Measurements from ENCODE around the gene SNHG17. TPM values are rescaled to one million over a fixed set of nuclear protein-coding genes. Genes with fewer than 3 reads are reported as not detected.

SNHG17 gene
- total and polyA plus RNA-seq, 9 of the 15 experiments (the other 6 are each of a cell fraction or from before 2014, with no cell fraction given), result 29.8 to 106 (median 57.7) TPM

DNA sequence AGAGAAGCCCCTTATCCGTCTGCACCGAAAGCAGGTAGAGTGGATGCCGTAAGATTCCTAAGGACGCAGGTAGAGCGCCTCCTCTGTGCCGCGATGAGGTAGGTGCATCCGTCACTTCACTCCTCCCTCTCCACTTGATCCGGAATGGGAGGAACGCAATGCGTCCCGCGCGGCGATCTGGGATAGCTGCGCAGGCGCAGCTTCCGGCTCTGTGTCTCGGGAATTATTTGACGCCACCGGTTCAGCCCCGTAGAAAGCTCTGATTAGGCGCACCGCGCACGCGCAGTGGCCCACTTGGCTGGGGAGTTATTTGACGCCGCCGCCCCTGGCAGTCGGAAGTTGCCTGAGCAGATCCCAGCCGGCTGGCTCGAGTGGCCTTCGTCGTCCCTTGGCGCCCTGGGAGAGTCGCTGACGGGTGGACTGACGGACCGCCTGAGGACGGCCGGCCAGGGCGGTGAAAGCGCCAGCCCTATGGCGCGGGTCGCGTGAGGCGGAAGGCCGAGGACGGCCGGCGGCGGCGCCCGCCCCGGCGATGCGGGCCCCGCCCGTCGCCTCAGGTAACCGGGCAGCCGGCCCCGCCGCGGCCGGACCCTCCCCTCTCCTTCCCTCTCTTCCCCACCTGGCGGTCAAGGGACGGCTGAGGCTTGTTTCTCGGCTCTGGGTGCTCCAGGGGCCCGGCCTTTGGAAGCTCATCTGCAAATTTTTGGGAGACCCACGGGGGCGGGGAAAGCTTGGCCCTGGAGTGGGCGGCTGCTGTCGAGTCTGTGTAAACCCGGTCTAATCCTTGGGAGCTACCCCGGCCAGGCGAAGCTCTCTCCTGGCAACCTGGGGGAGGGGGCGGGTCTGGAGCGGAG lies 37.6 kb upstream of the SNHG17 start, which contains the start of gene RALGAPB (continued):
- TF ChIP-seq, protein P1, sequence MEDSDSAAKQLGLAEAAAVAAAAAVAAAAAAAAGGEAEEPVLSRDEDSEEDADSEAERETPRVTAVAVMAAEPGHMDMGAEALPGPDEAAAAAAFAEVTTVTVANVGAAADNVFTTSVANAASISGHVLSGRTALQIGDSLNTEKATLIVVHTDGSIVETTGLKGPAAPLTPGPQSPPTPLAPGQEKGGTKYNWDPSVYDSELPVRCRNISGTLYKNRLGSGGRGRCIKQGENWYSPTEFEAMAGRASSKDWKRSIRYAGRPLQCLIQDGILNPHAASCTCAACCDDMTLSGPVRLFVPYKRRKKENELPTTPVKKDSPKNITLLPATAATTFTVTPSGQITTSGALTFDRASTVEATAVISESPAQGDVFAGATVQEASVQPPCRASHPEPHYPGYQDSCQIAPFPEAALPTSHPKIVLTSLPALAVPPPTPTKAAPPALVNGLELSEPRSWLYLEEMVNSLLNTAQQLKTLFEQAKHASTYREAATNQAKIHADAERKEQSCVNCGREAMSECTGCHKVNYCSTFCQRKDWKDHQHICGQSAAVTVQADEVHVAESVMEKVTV (CRISPR knock-in tag; IDR thresholded peaks at IDR 0.05), result peak; percentile 24; the same call in 1 of the 2 replicates
- TF ChIP-seq, protein P2, sequence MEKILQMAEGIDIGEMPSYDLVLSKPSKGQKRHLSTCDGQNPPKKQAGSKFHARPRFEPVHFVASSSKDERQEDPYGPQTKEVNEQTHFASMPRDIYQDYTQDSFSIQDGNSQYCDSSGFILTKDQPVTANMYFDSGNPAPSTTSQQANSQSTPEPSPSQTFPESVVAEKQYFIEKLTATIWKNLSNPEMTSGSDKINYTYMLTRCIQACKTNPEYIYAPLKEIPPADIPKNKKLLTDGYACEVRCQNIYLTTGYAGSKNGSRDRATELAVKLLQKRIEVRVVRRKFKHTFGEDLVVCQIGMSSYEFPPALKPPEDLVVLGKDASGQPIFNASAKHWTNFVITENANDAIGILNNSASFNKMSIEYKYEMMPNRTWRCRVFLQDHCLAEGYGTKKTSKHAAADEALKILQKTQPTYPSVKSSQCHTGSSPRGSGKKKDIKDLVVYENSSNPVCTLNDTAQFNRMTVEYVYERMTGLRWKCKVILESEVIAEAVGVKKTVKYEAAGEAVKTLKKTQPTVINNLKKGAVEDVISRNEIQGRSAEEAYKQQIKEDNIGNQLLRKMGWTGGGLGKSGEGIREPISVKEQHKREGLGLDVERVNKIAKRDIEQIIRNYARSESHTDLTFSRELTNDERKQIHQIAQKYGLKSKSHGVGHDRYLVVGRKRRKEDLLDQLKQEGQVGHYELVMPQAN (IDR thresholded peaks at IDR 0.05; ENCODE audit: borderline replicate concordance), result no peak

DNA sequence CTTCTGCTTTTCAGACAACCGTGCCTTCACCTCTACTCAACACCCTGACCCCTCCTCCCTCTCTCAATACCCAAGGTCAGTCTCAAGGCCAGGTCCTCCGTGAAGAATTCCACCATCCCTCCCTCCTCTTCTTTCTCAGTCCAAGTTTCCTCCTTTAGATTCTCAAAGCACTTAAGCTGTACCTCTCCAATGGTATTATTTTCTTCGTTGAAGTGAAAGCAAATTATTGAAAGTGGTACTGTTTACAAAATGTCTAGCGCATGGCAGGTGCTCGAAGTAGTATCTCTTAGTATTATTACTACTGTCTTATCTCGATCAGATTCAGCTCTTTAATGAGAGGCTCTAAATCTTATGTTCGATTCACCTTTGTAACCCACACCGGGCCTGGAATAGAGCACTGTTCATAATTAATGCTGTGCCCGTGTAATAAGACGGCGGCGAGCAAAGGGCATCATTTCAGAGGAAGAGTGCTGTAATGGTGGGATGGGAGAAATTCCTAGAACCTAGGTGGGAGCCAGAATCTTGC lies 36.9 kb upstream of the SNHG17 start:
- POLR2A ChIA-PET, result interaction anchor here (0.6 to 2.8 kb wide), 9 partner anchors 11 to 48 kb away, joined by 3 to 21 read pairs (median 5); partner anchors contain the start of gene SNHG17
- peak overlapping the region; percentile 96 for H3K4me3 ChIP-seq
- peak overlapping the region; percentile 25; the same call in 2 of the 3 replicates for H3K27ac ChIP-seq (ENCODE audit: extremely low read depth, low read depth, low read length)
- peaks cover 43% of the 10 kb centered on the region for H3K79me2 ChIP-seq (ENCODE audit: control insufficient read depth, insufficient read depth, low read length)
- no peaks in the 10 kb centered on the region for H3K9me1 ChIP-seq (ENCODE audit: control insufficient read depth, insufficient read depth, low read length)
- H3K36me3 ChIP-seq (ENCODE audit: control insufficient read depth, insufficient read depth, low read length), result 0 out of 3 replicates have a peak, but pooled peaks cover 4% of the 10 kb centered on the region
- H2AFZ ChIP-seq (ENCODE audit: low read depth, low read length), result peak overlapping the region; percentile 99
- peak overlapping the region; percentile 92 for H3K4me2 ChIP-seq (ENCODE audit: insufficient read depth, low read length)
- CTCF ChIA-PET (ENCODE audit: low intra/inter-chr PET ratio), result interaction anchor here (0.8 to 1.7 kb wide), 3 partner anchors 26 to 135 kb away, joined by 3 to 7 read pairs (median 6); partner anchors contain the start of gene SNHG17
- no peaks in the 10 kb centered on the region for H3K9me3 ChIP-seq (replicated peaks; ENCODE audit: control insufficient read depth, insufficient read depth, low read depth, low read length)
- peaks cover 10 to 16% of the 10 kb centered on the region in 2 experiments; a peak in 4 of 5 replicates for H3K4me1 ChIP-seq (replicated peaks in 1 of 2; ENCODE audit: control insufficient read depth in 2 of 2, insufficient read depth in 2 of 2, low read length in 2 of 2)
- peaks cover 5% of the 10 kb centered on the region; the same call in 1 of the 2 replicates for H4K20me1 ChIP-seq (replicated peaks; ENCODE audit: control insufficient read depth, insufficient read depth, low read length)
- no peak for DNase-seq (ENCODE audit: extremely low read depth in 1 of 4, low spot score in 3 of 4)
- intact Hi-C loops (cut with micrococcal nuclease) (loop anchor here (2.0 to 5.0 kb wide), 2 partner anchors 19 to 35 kb away; partner anchors contain the start of gene SNHG17), in situ Hi-C loops (cut with MboI) (no loop called here)
- no peak for FAIRE-seq
- no peaks in the 10 kb centered on the region for H3K27me3 ChIP-seq (ENCODE audit: control insufficient read depth in 2 of 2, insufficient read depth in 2 of 2, low read length in 2 of 2)
- ATAC-seq, result peak; percentile 7; the same call in 2 of the 3 replicates
- H3K9ac ChIP-seq (ENCODE audit: insufficient read depth in 1 of 2, low read depth in 2 of 2, low read length in 2 of 2), result peak overlapping the region; percentile 40 to 95
- BruUV-seq (replicated peaks), result TSS peak; percentile 82
- WGBS (ENCODE audit: insufficient coverage, low coverage, missing lambda C conversion rate), result 33% methylated on average over 12 of the region's 12 CpGs
- TF ChIP-seq FOXP1 (CRISPR knock-in tag; IDR thresholded peaks at IDR 0.05) (0 out of 2 replicates have a peak, but pooled peaks have one; percentile 3), SIX5 (IDR thresholded peaks at IDR 0.05; ENCODE audit: borderline replicate concordance in 1 of 2, insufficient read depth in 1 of 2, low read depth in 1 of 2, low read length in 2 of 2) (no peak), PCBP2 (IDR thresholded peaks at IDR 0.05; ENCODE audit: low read depth, low read length, poor library complexity, severe bottlenecking) (no peak), NONO (IDR thresholded peaks at IDR 0.05; ENCODE audit: low read depth in 2 of 2, low read length in 1 of 2) (peak in 1 of 2 experiments; percentile 6; a peak in 1 of 4 replicates), ZNF764 (CRISPR knock-in tag; IDR thresholded peaks at IDR 0.05; ENCODE audit: low read depth) (no peak)
- TF ChIP-seq, protein P3, sequence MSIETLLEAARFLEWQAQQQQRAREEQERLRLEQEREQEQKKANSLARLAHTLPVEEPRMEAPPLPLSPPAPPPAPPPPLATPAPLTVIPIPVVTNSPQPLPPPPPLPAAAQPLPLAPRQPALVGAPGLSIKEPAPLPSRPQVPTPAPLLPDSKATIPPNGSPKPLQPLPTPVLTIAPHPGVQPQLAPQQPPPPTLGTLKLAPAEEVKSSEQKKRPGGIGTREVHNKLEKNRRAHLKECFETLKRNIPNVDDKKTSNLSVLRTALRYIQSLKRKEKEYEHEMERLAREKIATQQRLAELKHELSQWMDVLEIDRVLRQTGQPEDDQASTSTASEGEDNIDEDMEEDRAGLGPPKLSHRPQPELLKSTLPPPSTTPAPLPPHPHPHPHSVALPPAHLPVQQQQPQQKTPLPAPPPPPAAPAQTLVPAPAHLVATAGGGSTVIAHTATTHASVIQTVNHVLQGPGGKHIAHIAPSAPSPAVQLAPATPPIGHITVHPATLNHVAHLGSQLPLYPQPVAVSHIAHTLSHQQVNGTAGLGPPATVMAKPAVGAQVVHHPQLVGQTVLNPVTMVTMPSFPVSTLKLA (conservative IDR thresholded peaks at IDR 0.05), result 0 out of 4 replicates have a peak, but pooled peaks of 1 of the 2 experiments have one; percentile 26

Data from K562 (cell line).